ENCODE data around the gene ETV6. TPM values are rescaled to one million over a fixed set of nuclear protein-coding genes. Genes with fewer than 3 reads are reported as not detected.

The ETV6 gene
- total and polyA plus RNA-seq, 9 of the 15 experiments (the other 6 are each of a cell fraction or from before 2014, with no cell fraction given), result 0.81 to 12.7 (median 4.1) TPM

GRCh38 chr12:11723993-11724392, 74.5 kb downstream of the ETV6 start:
- intact Hi-C loops (cut with micrococcal nuclease), result no loop called here
- no peak for ATAC-seq
- no TSS peak for BruUV-seq (replicated peaks)
- Histone ChIP-seq H2AFZ (ENCODE audit: low read depth, low read length) (no peak overlapping the region), H4K20me1 (replicated peaks; ENCODE audit: control insufficient read depth, insufficient read depth, low read length) (no peaks in the 10 kb centered on the region), H3K4me3 (no peak overlapping the region), H3K79me2 (ENCODE audit: control insufficient read depth, insufficient read depth, low read length) (no peaks in the 10 kb centered on the region), H3K9me1 (ENCODE audit: control insufficient read depth, insufficient read depth, low read length) (no peaks in the 10 kb centered on the region), H3K4me2 (ENCODE audit: insufficient read depth, low read length) (no peak overlapping the region), H3K27ac (ENCODE audit: extremely low read depth, low read depth, low read length) (no peak overlapping the region), H3K4me1 (replicated peaks in 1 of 2; ENCODE audit: control insufficient read depth in 2 of 2, insufficient read depth in 2 of 2, low read length in 2 of 2) (peaks cover 0 to 6% of the 10 kb centered on the region in 2 experiments; a peak in 2 of 5 replicates), H3K9me3 (replicated peaks; ENCODE audit: control insufficient read depth, insufficient read depth, low read depth, low read length) (no peaks in the 10 kb centered on the region), H3K27me3 (ENCODE audit: control insufficient read depth in 2 of 2, insufficient read depth in 2 of 2, low read length in 2 of 2) (no peaks in the 10 kb centered on the region), H3K9ac (ENCODE audit: insufficient read depth in 1 of 2, low read depth in 2 of 2, low read length in 2 of 2) (no peak overlapping the region), H3K36me3 (ENCODE audit: control insufficient read depth, insufficient read depth, low read length) (no peaks in the 10 kb centered on the region)
- no peak for FAIRE-seq
- no peak for DNase-seq (ENCODE audit: extremely low read depth in 1 of 4, low spot score in 3 of 4)
- ChIA-PET POLR2A (no interaction called here), CTCF (ENCODE audit: low intra/inter-chr PET ratio) (no interaction called here)
- TF ChIP-seq TAF7 (tag; IDR thresholded peaks at IDR 0.05), result no peak
- no peak for TF ChIP-seq ZNF140 (CRISPR knock-in tag; IDR thresholded peaks at IDR 0.05)
- no peak for TF ChIP-seq XRCC3 (IDR thresholded peaks at IDR 0.05)
- TF ChIP-seq USF2 (CRISPR knock-in tag; IDR thresholded peaks at IDR 0.05), result no peak
- no peak for TF ChIP-seq ZNF143 (CRISPR knock-in tag; IDR thresholded peaks at IDR 0.05)
- no peak for TF ChIP-seq ZNF224 (CRISPR knock-in tag; IDR thresholded peaks at IDR 0.05)
- TF ChIP-seq ETV6 (IDR thresholded peaks at IDR 0.05; ENCODE audit: borderline replicate concordance in 1 of 2, low read depth in 2 of 2, low read length in 1 of 2), result no peak
- no peak for TF ChIP-seq ETV6 (CRISPR knock-in tag; IDR thresholded peaks at IDR 0.05; ENCODE audit: borderline replicate concordance)
- no peak for TF ChIP-seq IFI16 (CRISPR knock-in tag; IDR thresholded peaks at IDR 0.05)
- TF ChIP-seq, protein P1, sequence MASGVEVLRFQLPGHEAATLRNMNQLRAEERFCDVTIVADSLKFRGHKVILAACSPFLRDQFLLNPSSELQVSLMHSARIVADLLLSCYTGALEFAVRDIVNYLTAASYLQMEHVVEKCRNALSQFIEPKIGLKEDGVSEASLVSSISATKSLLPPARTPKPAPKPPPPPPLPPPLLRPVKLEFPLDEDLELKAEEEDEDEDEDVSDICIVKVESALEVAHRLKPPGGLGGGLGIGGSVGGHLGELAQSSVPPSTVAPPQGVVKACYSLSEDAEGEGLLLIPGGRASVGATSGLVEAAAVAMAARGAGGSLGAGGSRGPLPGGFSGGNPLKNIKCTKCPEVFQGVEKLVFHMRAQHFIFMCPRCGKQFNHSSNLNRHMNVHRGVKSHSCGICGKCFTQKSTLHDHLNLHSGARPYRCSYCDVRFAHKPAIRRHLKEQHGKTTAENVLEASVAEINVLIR (CRISPR knock-in tag; IDR thresholded peaks at IDR 0.05), result no peak
- TF ChIP-seq ZFX (CRISPR knock-in tag; IDR thresholded peaks at IDR 0.05), result no peak
- TF ChIP-seq L3MBTL2 (IDR thresholded peaks at IDR 0.05), result no peak
- TF ChIP-seq, protein P2, sequence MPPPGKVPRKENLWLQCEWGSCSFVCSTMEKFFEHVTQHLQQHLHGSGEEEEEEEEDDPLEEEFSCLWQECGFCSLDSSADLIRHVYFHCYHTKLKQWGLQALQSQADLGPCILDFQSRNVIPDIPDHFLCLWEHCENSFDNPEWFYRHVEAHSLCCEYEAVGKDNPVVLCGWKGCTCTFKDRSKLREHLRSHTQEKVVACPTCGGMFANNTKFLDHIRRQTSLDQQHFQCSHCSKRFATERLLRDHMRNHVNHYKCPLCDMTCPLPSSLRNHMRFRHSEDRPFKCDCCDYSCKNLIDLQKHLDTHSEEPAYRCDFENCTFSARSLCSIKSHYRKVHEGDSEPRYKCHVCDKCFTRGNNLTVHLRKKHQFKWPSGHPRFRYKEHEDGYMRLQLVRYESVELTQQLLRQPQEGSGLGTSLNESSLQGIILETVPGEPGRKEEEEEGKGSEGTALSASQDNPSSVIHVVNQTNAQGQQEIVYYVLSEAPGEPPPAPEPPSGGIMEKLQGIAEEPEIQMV (tag; conservative IDR thresholded peaks at IDR 0.05; ENCODE audit: low read depth), result no peak
- TF ChIP-seq SMARCE1 (IDR thresholded peaks at IDR 0.05), result no peak
- TF ChIP-seq SLC30A9 (CRISPR knock-in tag; IDR thresholded peaks at IDR 0.05), result no peak
- no peak for TF ChIP-seq ZNF354B (CRISPR knock-in tag; IDR thresholded peaks at IDR 0.05)
- in situ Hi-C loops (cut with MboI), result no loop called here
- WGBS (ENCODE audit: insufficient coverage, low coverage, missing lambda C conversion rate), result 66% methylated on average over 5 of the region's 6 CpGs
